HepG2 (cell line): ENCODE results near the gene POP7. TPM values are rescaled to one million over a fixed set of nuclear protein-coding genes. Genes with fewer than 3 reads are reported as not detected.
A peak's percentile ranks its signal among the peaks of the same experiment; 100 is the strongest.

Source experiments
- CBFB ChIP-seq: sonication (generic); formaldehyde crosslinking; IDR thresholded peaks from 2 replicates; pipeline ENCODE4 v1.4.0; 2020; ENCODE audit warnings: missing genetic modification reagents
- HDAC2 ChIP-seq: sonication (generic); formaldehyde crosslinking; IDR thresholded peaks from 2 replicates; pipeline ENCODE4 v1.4.0; 2020; ENCODE audit warnings: missing genetic modification reagents
- HNRNPLL ChIP-seq: fragments of 200-400 bp; formaldehyde crosslinking; IDR thresholded peaks from 2 replicates; pipeline ENCODE4 v1.6.1; 2017; ENCODE audit warnings: mild to moderate bottlenecking, low read depth, low read length; ENCODE audit not compliant: poor library complexity, severe bottlenecking
- HOXA3 ChIP-seq: sonication (generic); formaldehyde crosslinking; IDR thresholded peaks from 2 replicates; pipeline ENCODE4 v1.5.0; 2020; ENCODE audit warnings: missing genetic modification reagents
- MATR3 ChIP-seq: sonication (generic); formaldehyde crosslinking; IDR thresholded peaks from 2 replicates; pipeline ENCODE4 v1.4.0; 2020; ENCODE audit warnings: missing genetic modification reagents
- MYC ChIP-seq: sonication (generic); formaldehyde crosslinking; IDR thresholded peaks from 2 replicates; pipeline ENCODE4 v1.9.0; 2021; ENCODE audit warnings: missing genetic modification reagents, borderline replicate concordance
- PAX8 ChIP-seq: sonication (generic); formaldehyde crosslinking; IDR thresholded peaks from 2 replicates; pipeline ENCODE4 v1.8.0; 2022; ENCODE audit warnings: mild to moderate bottlenecking, missing genetic modification reagents, borderline replicate concordance
- SALL2 ChIP-seq: sonication (generic); formaldehyde crosslinking; IDR thresholded peaks from 2 replicates; pipeline ENCODE4 v1.8.1; 2023; ENCODE audit warnings: mild to moderate bottlenecking, missing genetic modification reagents, inconsistent platforms
- SOX5 ChIP-seq: IDR thresholded peaks from 2 replicates; pipeline ENCODE4 v1.6.1; 2016; ENCODE audit warnings: borderline replicate concordance
- TFDP1 ChIP-seq: IDR thresholded peaks from 2 replicates; pipeline ENCODE4 v1.6.1; 2016; ENCODE audit warnings: missing compliant biosample characterization, missing genetic modification reagents, borderline replicate concordance
- ZMYM4 ChIP-seq: sonication (generic); formaldehyde crosslinking; IDR thresholded peaks from 2 replicates; pipeline ENCODE4 v1.8.1; 2023; ENCODE audit warnings: mild to moderate bottlenecking, missing genetic modification reagents
- ZNF12 ChIP-seq: sonication (generic); formaldehyde crosslinking; IDR thresholded peaks from 2 replicates; pipeline ENCODE4 v1.5.0; 2020; ENCODE audit warnings: missing genetic modification reagents
- ZNF263 ChIP-seq: sonication (generic); formaldehyde crosslinking; IDR thresholded peaks from 2 replicates; pipeline ENCODE4 v1.4.0; 2020; ENCODE audit warnings: missing genetic modification reagents
- ZNF574 ChIP-seq: sonication (generic); formaldehyde crosslinking; IDR thresholded peaks from 2 replicates; pipeline ENCODE4 v1.4.0; 2020; ENCODE audit warnings: missing genetic modification reagents
- ZNF589 ChIP-seq: sonication (generic); formaldehyde crosslinking; conservative IDR thresholded peaks from 2 replicates; pipeline ENCODE4 v1.8.0; 2022; ENCODE audit warnings: mild to moderate bottlenecking, moderate library complexity, missing genetic modification reagents
- ZNF776 ChIP-seq: sonication (generic); formaldehyde crosslinking; IDR thresholded peaks from 2 replicates; pipeline ENCODE4 v1.4.0; 2020; ENCODE audit warnings: mild to moderate bottlenecking, missing genetic modification reagents
- ZNF777 ChIP-seq: sonication (generic); formaldehyde crosslinking; IDR thresholded peaks from 2 replicates; pipeline ENCODE4 v1.4.0; 2020; ENCODE audit warnings: missing genetic modification reagents
- polyA plus RNA-seq, 8 experiments: library from polyadenylated mRNA; depleted of rRNA in 3 of 8; stranded (reverse) in 7 of 8; unstranded in 1 of 8; fragments of >200 nt; fragmentation: Illumina TruSeq in 4 of 8; extraction: Trizol in 4 of 8; gene quantifications; 2 replicates each; pipeline versions ENCODE4 v1.2.1 to v1.2.3, GENCODE V29; 2011 to 2016; ENCODE audit warnings: low read depth in 4 of 8, missing spikeins in 1 of 8, mixed read lengths in 1 of 8; ENCODE audit not compliant: insufficient read depth in 1 of 8
- total RNA-seq, 5 experiments: library from RNA; depleted of rRNA; stranded (reverse); fragments of >200 nt; fragmentation: Illumina TruSeq; extraction: Trizol; gene quantifications; 2 replicates each; pipeline ENCODE4 v1.2.3, GENCODE V29; 2016; ENCODE audit warnings: low read depth in 1 of 5
- TF ChIP-seq, protein P1 (sequence below): sonication (generic); formaldehyde crosslinking; IDR thresholded peaks from 2 replicates; pipeline ENCODE4 v1.4.0; 2020; ENCODE audit warnings: missing genetic modification reagents, borderline replicate concordance
- TF ChIP-seq, protein P2 (sequence below): sonication (generic); formaldehyde crosslinking; IDR thresholded peaks from 2 replicates; pipeline ENCODE4 v1.8.0; 2022; ENCODE audit warnings: missing genetic modification reagents, mild to moderate bottlenecking, borderline replicate concordance
- TF ChIP-seq, protein P3 (sequence below): sonication (generic); formaldehyde crosslinking; IDR thresholded peaks from 2 replicates; pipeline ENCODE4 v1.4.0; 2020; ENCODE audit warnings: missing genetic modification reagents, low read depth, mild to moderate bottlenecking, borderline replicate concordance

The POP7 gene
- total and polyA plus RNA-seq, 2 of the 13 experiments (the other 11 are each of a cell fraction or from before 2014, with no cell fraction given), result 63.9 to 91.1 TPM

DNA sequence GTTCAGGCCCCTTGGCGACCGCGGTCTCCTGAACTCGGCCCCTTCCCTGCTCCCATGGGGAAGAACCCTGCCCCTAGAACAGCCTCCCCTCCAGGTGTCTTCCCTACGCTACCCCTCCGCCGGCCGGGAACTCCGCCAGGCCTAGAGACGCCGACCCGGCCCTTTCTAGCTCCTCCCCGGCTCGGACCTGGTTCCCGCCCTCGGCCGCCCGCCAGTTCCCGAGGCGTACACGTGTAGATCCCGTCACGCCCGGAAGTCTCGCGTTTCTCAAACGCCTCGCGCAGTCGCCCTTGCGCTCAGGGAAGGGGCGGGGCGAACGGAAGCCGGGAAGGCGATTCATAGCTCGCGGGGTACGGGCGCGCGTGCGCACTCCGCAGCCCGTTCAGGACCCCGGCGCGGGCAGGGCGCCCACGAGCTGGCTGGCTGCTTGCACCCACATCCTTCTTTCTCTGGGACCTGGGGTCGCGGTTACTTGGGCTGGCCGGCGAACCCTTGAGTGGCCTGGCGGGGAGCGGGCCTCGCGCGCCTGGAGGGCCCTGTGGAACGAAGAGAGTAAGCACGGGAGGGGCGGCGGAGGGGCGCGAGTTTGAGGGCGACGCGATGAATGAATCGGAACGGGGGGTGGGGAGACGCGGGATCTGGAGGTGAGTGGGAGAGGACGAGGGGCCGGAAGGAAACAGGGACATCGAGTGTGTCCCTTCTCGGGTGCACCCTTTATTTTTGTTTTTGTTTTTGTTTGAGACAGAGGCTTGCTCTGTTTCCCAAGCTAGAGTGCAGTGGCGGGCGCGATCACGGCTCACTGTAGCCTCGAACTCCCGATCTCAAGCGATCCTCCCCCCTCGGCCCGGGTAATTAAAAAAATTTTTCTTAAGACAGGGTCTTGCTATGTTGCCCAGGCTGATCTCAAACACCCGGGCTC, at the start of gene POP7 (continued):
- TF ChIP-seq PAX8 (CRISPR knock-in tag) (no peak), SALL2 (CRISPR knock-in tag) (0 out of 2 replicates have a peak, but pooled peaks have one; percentile 56), SOX5 (CRISPR knock-in tag) (peak; percentile 64; the same call in 1 of the 2 replicates), ZNF12 (CRISPR knock-in tag) (peak; percentile 7; the same call in 1 of the 2 replicates), TFDP1 (peak; percentile 97), HDAC2 (peak; percentile 46), ZMYM4 (CRISPR knock-in tag) (peak; percentile 80), ZNF589 (peak; percentile 64; the same call in 1 of the 2 replicates), CBFB (0 out of 2 replicates have a peak, but pooled peaks have one; percentile 52), HOXA3 (CRISPR knock-in tag) (peak; percentile 61), HNRNPLL (peak; percentile 85), MYC (peak; percentile 88; the same call in 1 of the 2 replicates), MATR3 (CRISPR knock-in tag) (no peak), ZNF574 (CRISPR knock-in tag) (peak; percentile 56; the same call in 1 of the 2 replicates), ZNF776 (peak; percentile 88; the same call in 1 of the 2 replicates), ZNF263 (0 out of 2 replicates have a peak, but pooled peaks have one; percentile 0), ZNF777 (no peak)
- TF ChIP-seq, protein P1, sequence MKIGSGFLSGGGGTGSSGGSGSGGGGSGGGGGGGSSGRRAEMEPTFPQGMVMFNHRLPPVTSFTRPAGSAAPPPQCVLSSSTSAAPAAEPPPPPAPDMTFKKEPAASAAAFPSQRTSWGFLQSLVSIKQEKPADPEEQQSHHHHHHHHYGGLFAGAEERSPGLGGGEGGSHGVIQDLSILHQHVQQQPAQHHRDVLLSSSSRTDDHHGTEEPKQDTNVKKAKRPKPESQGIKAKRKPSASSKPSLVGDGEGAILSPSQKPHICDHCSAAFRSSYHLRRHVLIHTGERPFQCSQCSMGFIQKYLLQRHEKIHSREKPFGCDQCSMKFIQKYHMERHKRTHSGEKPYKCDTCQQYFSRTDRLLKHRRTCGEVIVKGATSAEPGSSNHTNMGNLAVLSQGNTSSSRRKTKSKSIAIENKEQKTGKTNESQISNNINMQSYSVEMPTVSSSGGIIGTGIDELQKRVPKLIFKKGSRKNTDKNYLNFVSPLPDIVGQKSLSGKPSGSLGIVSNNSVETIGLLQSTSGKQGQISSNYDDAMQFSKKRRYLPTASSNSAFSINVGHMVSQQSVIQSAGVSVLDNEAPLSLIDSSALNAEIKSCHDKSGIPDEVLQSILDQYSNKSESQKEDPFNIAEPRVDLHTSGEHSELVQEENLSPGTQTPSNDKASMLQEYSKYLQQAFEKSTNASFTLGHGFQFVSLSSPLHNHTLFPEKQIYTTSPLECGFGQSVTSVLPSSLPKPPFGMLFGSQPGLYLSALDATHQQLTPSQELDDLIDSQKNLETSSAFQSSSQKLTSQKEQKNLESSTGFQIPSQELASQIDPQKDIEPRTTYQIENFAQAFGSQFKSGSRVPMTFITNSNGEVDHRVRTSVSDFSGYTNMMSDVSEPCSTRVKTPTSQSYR (CRISPR knock-in tag), result no peak
- TF ChIP-seq, protein P2, sequence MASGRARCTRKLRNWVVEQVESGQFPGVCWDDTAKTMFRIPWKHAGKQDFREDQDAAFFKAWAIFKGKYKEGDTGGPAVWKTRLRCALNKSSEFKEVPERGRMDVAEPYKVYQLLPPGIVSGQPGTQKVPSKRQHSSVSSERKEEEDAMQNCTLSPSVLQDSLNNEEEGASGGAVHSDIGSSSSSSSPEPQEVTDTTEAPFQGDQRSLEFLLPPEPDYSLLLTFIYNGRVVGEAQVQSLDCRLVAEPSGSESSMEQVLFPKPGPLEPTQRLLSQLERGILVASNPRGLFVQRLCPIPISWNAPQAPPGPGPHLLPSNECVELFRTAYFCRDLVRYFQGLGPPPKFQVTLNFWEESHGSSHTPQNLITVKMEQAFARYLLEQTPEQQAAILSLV, result no peak; the same call in 1 of the 2 replicates
- TF ChIP-seq, protein P3, sequence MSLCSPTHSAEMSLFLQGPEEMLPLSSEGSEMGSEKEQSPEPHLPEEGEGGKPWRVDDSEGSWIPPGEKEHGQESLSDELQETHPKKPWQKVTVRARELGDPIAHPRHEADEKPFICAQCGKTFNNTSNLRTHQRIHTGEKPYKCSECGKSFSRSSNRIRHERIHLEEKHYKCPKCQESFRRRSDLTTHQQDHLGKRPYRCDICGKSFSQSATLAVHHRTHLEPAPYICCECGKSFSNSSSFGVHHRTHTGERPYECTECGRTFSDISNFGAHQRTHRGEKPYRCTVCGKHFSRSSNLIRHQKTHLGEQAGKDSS, result peak; percentile 29; the same call in 1 of the 2 replicates
